ENCODE results near the gene AMN1. TPM values are rescaled to one million over a fixed set of nuclear protein-coding genes. Genes with fewer than 3 reads are reported as not detected.
"Not testable (repeated sequence)": the region's sequence is repeated elsewhere in the genome, so short reads cannot be mapped to it uniquely, and the experiment has no call there.

The AMN1 gene
- total RNA-seq, 1 donor from 2014 or later = 2.3 TPM

DNA sequence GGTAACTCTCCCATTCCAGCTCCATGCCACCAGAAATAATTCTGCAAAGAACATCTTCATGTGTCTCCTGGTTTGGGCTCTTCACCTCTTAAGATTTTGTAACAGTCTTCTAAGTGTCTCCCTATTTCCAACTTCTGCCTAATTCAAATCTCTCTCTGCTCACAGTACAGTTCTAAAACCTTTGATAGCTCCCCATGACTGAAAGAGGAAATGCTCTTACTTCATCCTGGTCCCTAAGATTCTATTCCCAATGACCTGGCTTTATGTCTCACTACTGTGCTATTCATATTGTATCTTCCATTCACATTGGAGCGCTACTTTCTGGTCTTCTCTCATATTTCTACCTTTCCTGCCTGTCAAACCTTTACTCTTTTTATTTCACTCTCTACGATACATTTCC is 1.6 kb downstream of the AMN1 start:
- peaks cover 25% of the 10 kb centered on the region for H3K36me3 Mint-ChIP-seq (ENCODE audit: low read depth)
- intact Hi-C loops (cut with micrococcal nuclease) = loop anchor here (5.0 to 10.0 kb wide), 4 partner anchors 45 to 950 kb away; partner anchors contain the start of gene DNM1L
- H3K27me3 Mint-ChIP-seq = no peaks in the 10 kb centered on the region
- peak overlapping the region; percentile 27 for H3K27ac Mint-ChIP-seq
- H3K4me1 Mint-ChIP-seq = peaks cover 40% of the 10 kb centered on the region
- peaks cover 9% of the 10 kb centered on the region for H3K9me3 Mint-ChIP-seq
- H3K4me3 Mint-ChIP-seq = peak overlapping the region; percentile 18
- DNase-seq = peak; percentile 9

DNA sequence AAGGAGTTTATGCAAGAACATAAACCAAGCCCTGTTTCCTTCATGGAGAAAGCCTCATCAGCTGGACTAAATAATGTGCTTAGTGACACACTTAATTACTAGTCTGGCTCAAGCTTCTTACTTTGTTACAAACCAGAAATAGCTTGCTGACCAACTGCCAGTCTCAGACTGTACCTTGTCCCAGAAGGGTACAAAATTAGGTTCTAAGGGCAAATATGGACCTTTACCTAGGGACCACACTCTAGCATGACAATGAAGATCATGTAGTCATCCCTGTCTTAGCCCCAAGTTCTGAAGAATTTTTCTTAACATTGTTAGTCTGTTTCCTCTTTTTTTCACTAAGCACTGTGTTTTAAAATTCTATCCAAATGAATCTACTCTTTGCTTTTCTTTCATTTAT is 2.2 kb downstream of the AMN1 start:
- no peaks in the 10 kb centered on the region for H3K27me3 Mint-ChIP-seq
- peaks cover 9% of the 10 kb centered on the region for H3K9me3 Mint-ChIP-seq
- no peak overlapping the region for H3K4me3 Mint-ChIP-seq
- intact Hi-C loops (cut with micrococcal nuclease) = loop anchor here (5.0 to 10.0 kb wide), 4 partner anchors 44 to 951 kb away; partner anchors contain the start of gene DNM1L
- no peak overlapping the region for H3K27ac Mint-ChIP-seq
- peak; percentile 45 for DNase-seq
- H3K4me1 Mint-ChIP-seq = peaks cover 38% of the 10 kb centered on the region
- H3K36me3 Mint-ChIP-seq (ENCODE audit: low read depth) = peaks cover 25% of the 10 kb centered on the region

DNA sequence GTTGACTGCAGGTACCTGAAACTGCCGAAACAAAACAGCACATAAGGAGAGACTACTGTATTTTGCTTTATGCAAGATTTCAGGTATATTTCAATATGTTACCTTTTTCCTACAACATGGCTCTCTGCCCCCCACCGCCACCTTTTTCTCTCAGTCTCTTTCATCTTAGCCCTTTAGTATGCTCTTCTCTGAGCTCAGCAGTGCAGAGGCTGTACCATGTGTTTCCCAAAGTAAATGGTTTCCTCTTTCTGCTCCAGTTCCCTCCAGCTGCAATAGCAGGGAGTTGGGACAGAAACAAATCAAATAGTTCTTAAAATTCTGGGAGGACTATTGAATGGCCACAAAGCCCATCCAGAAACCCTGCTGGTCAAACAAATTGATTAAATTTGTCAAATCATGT is 4.3 kb downstream of the AMN1 start:
- peaks cover 22% of the 10 kb centered on the region for H3K36me3 Mint-ChIP-seq (ENCODE audit: low read depth)
- H3K9me3 Mint-ChIP-seq = no peaks in the 10 kb centered on the region
- H3K27ac Mint-ChIP-seq = no peak overlapping the region
- no peaks in the 10 kb centered on the region for H3K27me3 Mint-ChIP-seq
- peak; percentile 53 for DNase-seq
- intact Hi-C loops (cut with micrococcal nuclease) = loop anchor here (10.0 kb wide), 1 partner anchor 410 kb away; no protein-coding TSS in a partner anchor
- no peak overlapping the region for H3K4me3 Mint-ChIP-seq
- H3K4me1 Mint-ChIP-seq = peaks cover 28% of the 10 kb centered on the region

DNA sequence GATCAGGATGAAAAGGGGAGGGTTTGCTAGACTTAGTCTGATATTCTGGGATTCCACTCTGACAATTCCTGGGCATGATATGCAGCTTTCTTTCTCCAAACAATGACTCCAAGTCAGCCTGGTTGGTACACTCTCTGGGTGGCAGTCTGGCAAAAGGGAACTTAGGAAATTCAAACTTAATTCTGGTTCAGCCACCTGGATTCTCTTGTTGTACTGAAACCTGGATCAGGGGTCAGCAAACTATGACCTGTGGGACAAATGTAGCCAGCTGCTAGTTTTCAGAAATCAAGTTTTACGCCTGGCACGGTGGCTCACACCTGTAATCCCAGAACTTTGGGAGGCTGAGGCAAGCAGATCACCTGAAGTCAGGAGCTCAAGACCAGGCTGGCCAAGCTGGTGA is 6.2 kb downstream of the AMN1 start:
- H3K9me3 Mint-ChIP-seq = peaks cover 9% of the 10 kb centered on the region
- H3K4me1 Mint-ChIP-seq = peaks cover 18% of the 10 kb centered on the region
- DNase-seq = no peak
- no peaks in the 10 kb centered on the region for H3K27me3 Mint-ChIP-seq
- peaks cover 34% of the 10 kb centered on the region for H3K36me3 Mint-ChIP-seq (ENCODE audit: low read depth)
- H3K27ac Mint-ChIP-seq = no peak overlapping the region
- no peak overlapping the region for H3K4me3 Mint-ChIP-seq
- intact Hi-C loops (cut with micrococcal nuclease) = loop anchor here (10.0 kb wide), 1 partner anchor 412 kb away; no protein-coding TSS in a partner anchor

DNA sequence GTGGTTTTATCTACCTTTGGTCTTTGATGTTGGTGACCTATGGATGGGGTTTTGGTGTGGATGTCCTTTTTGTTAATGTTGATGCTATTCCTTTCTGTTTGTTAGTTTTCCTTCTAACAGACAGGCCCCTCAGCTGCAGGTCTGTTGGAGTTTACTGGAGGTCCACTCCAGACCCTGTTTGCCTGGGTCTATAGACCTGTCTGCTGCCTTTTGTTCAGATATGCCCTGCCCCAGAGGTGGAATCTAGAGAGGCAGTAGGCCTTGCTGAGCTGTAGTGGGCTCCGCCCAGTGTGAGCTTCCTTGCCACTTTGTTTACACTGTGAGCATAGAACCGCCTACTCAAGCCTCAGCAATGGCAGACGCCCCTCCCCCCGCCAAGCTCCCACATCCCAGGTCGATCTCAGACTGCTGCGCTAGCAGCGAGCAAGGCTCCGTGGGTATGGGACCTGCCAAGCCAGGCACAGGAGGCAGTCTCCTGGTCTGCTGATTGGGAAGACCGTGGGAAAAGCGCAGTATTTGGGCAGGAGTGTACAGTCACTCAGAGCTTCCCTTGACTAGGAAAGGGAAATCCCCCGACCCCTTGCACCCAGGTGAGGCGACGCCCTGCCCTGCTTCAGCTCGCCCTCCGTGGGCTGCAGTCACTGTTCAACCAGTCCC is 10.2 kb downstream of the AMN1 start:
- Mint-ChIP-seq H3K36me3 (ENCODE audit: low read depth) (peaks cover 42% of the 10 kb centered on the region), H3K4me1 (peaks cover 18% of the 10 kb centered on the region), H3K9me3 (peaks cover 18% of the 10 kb centered on the region)
- H3K27ac Mint-ChIP-seq; intact Hi-C loops (cut with micrococcal nuclease); H3K4me3 Mint-ChIP-seq; DNase-seq; H3K27me3 Mint-ChIP-seq: not testable (repeated sequence)

DNA sequence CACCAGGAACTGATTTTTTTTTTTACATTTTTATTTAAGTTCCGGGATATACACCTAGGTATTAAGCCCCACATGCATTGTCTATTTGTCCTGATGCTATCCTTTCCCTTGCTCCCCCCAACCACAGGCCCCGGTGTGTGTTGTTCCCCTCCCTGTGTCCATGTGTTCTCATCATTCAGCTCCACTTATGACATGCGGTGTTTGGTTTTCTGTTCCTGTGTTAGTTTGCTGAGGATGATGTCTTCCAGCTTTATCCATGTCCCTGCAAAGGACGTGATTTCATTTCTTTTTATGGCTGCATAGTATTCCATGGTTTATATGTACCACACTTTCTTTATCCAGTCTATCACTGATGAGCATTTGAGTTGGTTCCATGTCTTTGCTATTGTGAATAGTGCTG is 11.8 kb downstream of the AMN1 start:
- H3K9me3 Mint-ChIP-seq = peaks cover 18% of the 10 kb centered on the region
- H3K27ac Mint-ChIP-seq; H3K27me3 Mint-ChIP-seq; DNase-seq; intact Hi-C loops (cut with micrococcal nuclease); H3K4me3 Mint-ChIP-seq; H3K4me1 Mint-ChIP-seq: not testable (repeated sequence)
- H3K36me3 Mint-ChIP-seq (ENCODE audit: low read depth) = peaks cover 34% of the 10 kb centered on the region

DNA sequence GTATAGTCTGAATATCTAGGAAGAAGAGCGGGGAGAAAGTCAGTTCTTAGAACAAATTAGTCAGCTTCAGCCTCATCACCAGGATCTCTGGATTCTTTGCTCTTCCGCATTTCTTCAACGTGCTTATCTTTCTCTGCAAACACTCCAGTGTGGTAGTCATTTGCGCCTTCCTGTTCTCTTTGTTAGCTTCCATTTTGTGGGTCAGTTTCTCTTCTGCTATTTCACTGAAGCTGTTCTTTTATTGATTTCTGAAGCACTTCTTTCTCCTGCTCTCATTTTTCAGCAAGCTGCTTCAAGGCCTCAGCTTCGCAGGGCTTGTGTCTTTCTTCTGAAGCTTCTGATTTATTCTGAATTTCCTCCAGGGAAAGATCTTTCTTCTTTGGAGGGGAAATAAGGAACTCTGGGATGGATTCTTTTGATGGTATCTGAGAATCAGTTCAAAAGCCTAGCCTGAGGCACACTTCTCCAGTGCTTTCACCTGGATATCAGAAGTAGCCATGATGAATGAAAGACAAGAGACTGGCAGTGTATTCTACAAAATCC is 13.5 kb downstream of the AMN1 start:
- no peaks in the 10 kb centered on the region for H3K27me3 Mint-ChIP-seq
- H3K36me3 Mint-ChIP-seq (ENCODE audit: low read depth) = peaks cover 33% of the 10 kb centered on the region
- peak overlapping the region; percentile 9 for H3K27ac Mint-ChIP-seq
- no peak for DNase-seq
- H3K4me1 Mint-ChIP-seq = peaks cover 10% of the 10 kb centered on the region
- intact Hi-C loops (cut with micrococcal nuclease) = no loop called here
- peaks cover 28% of the 10 kb centered on the region for H3K9me3 Mint-ChIP-seq
- no peak overlapping the region for H3K4me3 Mint-ChIP-seq

DNA sequence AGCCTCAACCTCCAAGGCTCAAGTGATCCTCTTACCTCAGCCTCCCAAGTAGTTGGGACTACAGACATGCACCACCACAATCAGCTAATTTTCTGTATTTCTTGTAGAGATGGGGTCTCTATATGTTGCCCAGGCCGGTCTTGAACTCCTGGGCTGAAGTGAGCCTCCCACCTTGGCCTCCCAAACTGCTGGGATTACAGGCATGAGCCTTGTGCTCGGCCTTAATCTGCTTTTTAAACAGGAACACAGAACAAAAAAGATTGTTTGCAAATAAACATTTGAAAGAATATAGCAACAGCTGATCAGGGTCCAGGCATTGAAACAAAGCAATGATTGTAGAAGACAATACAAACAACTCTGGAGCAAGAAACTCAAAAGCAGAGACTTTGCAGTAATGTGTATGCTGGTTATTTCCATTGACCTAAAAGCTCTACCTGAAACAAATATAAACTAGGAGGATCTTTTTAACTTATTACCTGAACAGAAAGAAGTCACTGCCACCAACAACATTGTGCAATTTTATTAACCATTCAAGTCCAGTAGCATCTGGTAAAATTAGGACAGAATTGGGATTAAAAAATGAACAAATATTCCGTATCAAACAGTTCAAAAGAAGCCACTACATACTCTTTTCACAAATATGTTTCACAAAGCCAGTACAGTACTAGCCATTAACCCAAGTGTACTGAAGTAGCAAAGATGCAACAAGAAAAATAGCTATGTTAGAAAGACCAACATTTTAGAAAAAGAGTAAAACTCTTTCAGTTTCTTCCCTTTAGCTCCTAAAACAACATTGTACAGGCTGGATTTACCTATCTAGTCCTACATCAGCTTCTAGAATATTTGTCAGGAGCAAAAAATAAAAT is 14.2 kb downstream of the AMN1 start:
- intact Hi-C loops (cut with micrococcal nuclease) = no loop called here
- peaks cover 10% of the 10 kb centered on the region for H3K4me1 Mint-ChIP-seq
- no peak overlapping the region for H3K4me3 Mint-ChIP-seq
- H3K27me3 Mint-ChIP-seq = no peaks in the 10 kb centered on the region
- H3K9me3 Mint-ChIP-seq = peaks cover 34% of the 10 kb centered on the region
- peaks cover 36% of the 10 kb centered on the region for H3K36me3 Mint-ChIP-seq (ENCODE audit: low read depth)
- H3K27ac Mint-ChIP-seq = peak overlapping the region; percentile 9
- DNase-seq = peak; percentile 44

DNA sequence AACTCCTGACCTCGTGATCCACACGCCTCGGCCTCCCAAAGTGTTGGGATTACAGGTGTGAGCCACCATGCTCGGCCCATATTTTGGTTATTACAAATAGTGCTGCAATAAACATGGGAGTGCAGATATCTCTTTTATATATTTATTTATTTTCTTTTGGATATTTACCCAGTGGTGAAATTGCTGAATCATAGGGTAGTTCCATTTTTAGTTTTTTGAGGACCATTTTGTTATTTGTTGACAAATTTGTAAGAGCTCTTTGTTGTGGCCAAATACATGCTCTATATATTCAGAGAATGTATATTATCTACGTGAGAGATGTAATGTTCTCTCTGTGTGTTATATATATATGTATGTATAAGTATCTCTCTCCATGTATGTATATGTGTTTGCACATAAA is 15.9 kb downstream of the AMN1 start:
- intact Hi-C loops (cut with micrococcal nuclease) = no loop called here
- no peaks in the 10 kb centered on the region for H3K27me3 Mint-ChIP-seq
- H3K36me3 Mint-ChIP-seq (ENCODE audit: low read depth) = peaks cover 27% of the 10 kb centered on the region

DNA sequence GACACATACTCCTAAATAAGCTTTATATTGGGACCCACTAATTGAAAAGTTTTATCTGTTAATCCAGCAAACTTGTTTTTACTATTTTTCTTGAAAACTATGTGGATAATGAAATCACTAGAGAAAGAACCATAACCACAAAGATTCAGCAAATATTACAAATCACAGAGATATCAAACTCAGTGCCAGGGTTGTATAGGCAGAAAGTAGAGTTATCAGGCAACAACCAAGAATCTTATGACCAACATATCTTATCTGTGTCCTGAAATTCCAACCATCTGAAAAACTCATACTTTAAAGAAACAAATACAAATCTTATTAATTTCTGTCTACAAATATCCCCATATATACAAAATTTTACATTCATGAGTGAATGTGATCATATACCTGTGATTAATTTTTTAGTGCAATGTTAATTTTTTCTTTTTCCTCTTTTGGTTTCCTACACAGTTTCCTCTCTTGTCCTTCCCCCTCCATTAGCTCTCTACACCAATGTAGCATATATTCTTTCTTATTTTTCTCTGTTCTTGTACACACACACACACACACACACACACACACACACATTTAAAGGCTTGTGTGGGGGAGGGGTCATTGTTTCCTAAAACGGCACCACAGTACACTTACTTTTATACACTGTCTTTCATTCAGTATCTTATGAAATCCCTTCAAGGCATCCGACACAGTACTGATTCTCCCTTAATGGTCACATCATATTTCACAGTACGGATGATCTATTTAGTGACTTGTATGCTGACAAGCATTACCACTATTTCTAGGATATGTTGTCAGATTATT is 18.6 kb downstream of the AMN1 start:
- peaks cover 29% of the 10 kb centered on the region for H3K36me3 Mint-ChIP-seq (ENCODE audit: low read depth)
- H3K27me3 Mint-ChIP-seq = no peaks in the 10 kb centered on the region
- no peak overlapping the region for H3K4me3 Mint-ChIP-seq
- DNase-seq = no peak
- intact Hi-C loops (cut with micrococcal nuclease) = no loop called here
- peaks cover 24% of the 10 kb centered on the region for H3K9me3 Mint-ChIP-seq
- no peak overlapping the region for H3K27ac Mint-ChIP-seq
- peaks cover 10% of the 10 kb centered on the region for H3K4me1 Mint-ChIP-seq

More for the DNA sequence above, 15.9 kb downstream of the AMN1 start:
- Mint-ChIP-seq H3K9me3 (peaks cover 28% of the 10 kb centered on the region), H3K4me1 (peaks cover 8% of the 10 kb centered on the region), H3K27ac (no peak overlapping the region), H3K4me3 (no peak overlapping the region)
- no peak for DNase-seq

DNA sequence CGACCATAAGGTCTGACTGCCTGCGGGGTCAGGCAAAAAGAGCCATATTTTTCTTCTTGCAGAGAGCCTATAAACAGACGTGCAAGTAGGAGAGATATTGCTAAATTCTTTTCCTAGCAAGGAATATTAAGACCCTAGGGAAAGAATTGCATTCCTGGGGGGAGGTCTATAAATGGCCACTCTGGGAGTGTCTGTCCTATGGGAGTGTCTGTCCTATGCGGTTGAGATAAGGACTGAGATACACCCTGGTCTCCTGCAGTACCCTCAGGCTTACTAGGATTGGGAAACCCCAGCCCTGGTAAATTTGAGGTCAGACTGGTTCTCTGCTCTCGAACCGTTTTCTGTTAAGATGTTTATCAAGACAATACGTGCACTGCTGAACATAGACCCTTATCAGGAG is 20.7 kb downstream of the AMN1 start:
- intact Hi-C loops (cut with micrococcal nuclease); H3K4me1 Mint-ChIP-seq; H3K27ac Mint-ChIP-seq; H3K27me3 Mint-ChIP-seq; H3K4me3 Mint-ChIP-seq; DNase-seq: not testable (repeated sequence)
- H3K9me3 Mint-ChIP-seq = peaks cover 24% of the 10 kb centered on the region
- peaks cover 28% of the 10 kb centered on the region for H3K36me3 Mint-ChIP-seq (ENCODE audit: low read depth)

DNA sequence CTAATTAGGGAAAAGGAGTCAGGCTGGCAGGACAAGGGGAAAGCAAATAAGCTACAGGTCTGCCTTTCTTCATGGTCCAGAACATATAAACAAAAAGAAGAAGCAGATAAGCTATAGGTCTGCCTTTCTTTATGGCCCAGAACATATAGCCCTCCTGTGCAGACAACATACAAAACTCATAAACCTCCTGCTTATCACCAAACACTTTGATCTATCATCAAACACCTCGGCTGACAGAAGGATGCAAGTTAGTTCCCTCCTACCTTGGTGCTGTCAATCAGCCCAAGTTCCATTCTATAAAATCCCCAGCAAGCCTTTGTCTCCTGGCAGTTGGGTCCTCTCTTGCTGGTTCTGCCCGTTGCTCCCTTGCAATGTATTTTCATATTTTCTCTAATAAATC is 23.2 kb downstream of the AMN1 start:
- Mint-ChIP-seq H3K4me1 (peaks cover 8% of the 10 kb centered on the region), H3K27ac (no peak overlapping the region), H3K4me3 (no peak overlapping the region), H3K27me3 (no peaks in the 10 kb centered on the region), H3K36me3 (ENCODE audit: low read depth) (peaks cover 29% of the 10 kb centered on the region), H3K9me3 (peaks cover 16% of the 10 kb centered on the region)
- intact Hi-C loops (cut with micrococcal nuclease) = no loop called here
- no peak for DNase-seq

DNA sequence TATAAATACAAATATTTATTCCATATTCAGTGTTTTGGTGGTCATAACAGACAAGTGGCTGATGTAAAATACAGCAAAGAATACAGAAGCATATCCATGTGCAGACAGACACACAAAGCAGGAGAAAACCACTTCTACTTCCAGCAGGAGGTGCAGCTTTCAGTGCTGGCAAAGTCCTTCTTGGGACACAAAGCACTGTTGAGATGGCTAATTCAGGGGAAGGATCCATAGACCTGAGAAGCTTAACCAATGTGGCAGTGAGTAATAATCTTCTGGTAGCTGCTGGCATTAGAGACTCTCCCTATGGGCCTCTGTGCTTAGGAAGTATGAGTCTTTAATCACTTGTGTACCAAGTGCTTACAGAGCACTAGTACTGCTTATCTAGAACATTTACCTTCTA is 26.8 kb downstream of the AMN1 start:
- no peaks in the 10 kb centered on the region for H3K27me3 Mint-ChIP-seq
- no peaks in the 10 kb centered on the region for H3K9me3 Mint-ChIP-seq
- peaks cover 28% of the 10 kb centered on the region for H3K36me3 Mint-ChIP-seq (ENCODE audit: low read depth)
- DNase-seq = no peak
- no peak overlapping the region for H3K4me3 Mint-ChIP-seq
- intact Hi-C loops (cut with micrococcal nuclease) = no loop called here
- H3K27ac Mint-ChIP-seq = no peak overlapping the region
- peaks cover 6% of the 10 kb centered on the region for H3K4me1 Mint-ChIP-seq
